HS-5 (cell line): Measurements from ENCODE around the gene ADGRG6.
"Not testable (repeated sequence)": the region's sequence is repeated elsewhere in the genome, so short reads cannot be mapped to it uniquely, and the experiment has no call there.

Experiments
- DNase-seq: peaks from one replicate; pipeline ENCODE4 v3.0.0-alpha.2; 2012; ENCODE audit warnings: low read depth

ADGRG6 gene

DNA sequence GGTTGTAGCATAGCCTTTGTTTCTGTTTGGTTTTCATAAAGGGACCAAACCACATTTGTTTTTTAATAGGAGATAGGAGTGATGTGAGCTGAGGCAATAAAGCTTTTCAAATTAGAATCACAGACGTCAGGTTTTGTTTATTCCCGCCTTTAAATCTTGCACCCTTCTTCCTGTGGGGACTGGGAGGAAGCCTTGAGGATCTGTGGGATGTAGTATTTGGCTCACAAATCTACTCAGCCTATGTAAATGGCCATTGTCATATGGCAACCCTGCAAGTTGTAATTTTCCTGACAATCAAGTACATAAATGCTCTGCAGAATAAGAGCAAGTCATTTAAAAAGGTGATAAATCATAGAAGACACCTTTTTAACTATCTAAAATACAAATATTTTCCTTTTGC, 110.4 kb downstream of the ADGRG6 start:
- DNase-seq: no peak

DNA sequence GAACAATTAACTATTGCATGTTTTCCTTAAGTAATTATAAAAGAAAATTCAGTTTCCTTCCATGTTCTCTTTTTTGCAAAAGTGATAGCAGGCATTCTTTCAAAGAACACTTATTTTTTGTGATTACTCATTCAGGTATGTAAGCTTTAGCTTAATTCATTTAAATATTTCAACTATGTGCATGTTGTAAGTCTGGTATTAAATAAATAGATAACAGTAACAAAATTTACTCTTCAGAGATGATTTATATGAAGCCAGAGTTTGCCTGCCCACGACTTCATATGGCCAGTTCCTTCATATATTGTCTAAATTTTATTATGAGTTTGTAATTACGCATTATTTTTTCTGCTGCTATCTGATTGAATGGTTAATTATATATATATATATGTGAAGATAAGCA, 110.9 kb downstream of the ADGRG6 start:
- no peak for DNase-seq

DNA sequence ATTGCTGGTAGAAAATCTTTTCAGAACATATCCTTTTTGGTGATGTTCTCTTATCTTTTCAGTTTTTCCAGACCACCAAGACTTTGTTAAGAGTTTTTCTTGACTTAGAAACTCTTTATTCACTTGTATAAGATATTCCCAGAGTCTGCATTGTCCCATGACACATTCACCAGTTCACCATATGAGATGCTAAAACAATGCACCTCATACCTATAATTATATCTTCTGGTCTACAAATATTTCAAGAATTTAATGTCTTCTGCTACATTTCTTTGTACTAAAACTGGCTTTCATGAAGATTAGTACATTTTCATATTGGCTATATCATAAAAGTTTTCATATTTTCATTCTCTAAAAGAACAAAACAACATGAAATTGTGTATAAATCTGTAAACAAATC, 111.3 kb downstream of the ADGRG6 start:
- DNase-seq: no peak

DNA sequence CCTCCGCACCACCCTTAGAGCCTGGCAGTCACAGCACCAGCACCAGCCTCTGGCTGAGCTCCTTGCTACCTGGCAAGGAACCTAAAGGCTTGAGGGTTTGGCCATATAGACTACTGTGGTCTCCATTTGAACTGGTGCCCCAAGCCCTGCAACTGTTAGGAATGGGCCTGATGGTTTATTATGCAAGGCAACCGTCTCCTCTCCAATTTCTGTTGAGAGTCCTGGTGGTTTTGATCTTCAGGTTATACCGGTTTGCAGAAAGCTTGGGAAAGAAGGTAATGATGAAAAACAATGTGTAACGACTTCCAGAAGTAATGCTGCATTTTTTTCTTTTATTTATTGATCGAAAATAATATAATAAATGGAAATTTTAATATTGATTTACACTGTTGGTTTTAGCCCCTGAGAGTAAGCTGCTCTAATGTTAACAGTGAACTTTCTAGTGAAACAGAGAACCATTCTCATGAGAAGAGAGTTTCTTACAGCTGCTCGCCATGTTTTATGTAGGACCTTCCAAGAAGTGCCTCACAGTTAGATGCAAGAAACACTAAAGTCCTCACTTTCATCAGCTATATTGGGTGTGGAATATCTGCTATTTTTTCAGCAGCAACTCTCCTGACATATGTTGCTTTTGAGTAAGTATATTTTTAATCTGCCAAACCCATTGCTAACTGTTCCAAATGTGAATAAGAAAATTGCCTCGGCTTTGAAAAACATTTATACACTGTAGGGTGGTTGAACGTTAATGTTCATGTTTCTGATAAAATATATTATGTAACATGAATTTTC, 112.8 kb downstream of the ADGRG6 start:
- DNase-seq: no peak

DNA sequence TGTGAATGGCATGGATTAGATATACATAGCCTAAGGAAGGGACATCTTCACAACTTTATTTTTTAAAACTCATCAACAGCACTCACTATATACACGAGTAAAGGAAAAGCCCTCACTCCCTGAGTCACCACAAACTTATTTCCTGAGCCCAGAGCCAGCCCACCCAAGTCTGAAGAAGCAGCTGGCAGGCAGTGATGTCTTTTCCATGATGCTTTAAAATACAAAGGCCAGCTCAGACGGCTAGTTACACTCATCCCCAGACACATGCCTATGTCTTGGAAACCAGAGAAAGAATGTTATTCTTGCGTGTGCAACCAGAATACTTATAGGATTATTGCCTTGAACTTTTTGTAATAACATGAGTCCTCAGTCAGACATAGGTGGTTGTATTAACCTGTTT, 114.4 kb downstream of the ADGRG6 start:
- peak; percentile 88 for DNase-seq

DNA sequence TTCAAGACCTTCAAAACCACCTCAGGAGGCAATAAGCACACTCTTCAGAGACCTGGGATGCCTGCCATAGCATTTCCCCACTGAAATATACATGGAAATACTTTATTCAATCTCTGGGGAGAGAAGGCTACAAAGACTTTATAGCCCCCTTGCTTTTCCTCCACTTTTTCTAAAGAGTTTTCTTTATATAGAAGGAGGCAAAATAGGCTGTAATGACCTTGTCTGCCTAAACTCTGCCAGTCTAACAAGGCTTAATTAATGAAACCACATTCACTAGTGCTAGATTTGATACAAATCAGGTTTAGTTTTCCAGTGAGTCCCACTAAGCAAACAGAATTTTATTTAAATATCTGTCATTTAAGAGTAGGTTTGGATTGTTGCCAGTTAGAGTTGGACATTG, 114.9 kb downstream of the ADGRG6 start:
- no peak for DNase-seq

DNA sequence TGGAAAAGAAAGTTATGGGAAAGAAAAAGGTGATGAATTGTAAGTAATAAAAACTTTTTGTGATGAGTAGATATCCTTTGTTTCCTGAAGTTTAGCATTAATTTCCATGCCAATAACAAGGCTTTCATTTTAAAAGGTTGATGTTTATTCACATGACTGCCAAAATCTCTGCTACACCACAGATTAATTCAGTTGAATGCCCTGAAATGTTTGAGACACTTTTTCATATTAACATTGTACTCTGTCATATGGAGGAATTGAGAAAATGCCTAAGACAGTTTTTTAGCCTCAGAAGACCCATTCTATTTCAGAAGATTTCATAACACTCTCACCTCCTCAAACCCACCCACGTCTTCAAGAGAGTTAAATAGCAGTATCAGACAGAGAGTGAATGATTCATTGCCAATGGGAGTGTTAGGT, 115.5 kb downstream of the ADGRG6 start:
- DNase-seq: no peak

DNA sequence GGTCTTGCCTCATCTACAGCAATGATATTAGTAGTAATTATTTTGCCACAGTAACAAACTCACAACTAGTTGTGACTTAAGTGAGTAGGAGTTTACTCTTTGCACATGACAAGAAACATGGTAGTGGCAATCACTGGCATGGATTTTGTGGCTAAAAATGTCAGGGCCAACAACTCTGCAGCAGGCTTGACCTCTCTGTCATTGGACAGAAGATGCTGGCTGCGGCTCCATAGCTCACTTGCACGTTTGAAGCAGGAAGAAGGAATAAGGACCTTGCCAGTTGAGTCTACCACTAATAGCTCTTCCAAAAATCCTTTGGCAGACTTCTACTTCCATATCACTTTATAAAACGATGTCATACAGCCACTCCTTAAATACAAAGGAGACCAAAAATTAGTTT, 117.3 kb downstream of the ADGRG6 start:
- no peak for DNase-seq

DNA sequence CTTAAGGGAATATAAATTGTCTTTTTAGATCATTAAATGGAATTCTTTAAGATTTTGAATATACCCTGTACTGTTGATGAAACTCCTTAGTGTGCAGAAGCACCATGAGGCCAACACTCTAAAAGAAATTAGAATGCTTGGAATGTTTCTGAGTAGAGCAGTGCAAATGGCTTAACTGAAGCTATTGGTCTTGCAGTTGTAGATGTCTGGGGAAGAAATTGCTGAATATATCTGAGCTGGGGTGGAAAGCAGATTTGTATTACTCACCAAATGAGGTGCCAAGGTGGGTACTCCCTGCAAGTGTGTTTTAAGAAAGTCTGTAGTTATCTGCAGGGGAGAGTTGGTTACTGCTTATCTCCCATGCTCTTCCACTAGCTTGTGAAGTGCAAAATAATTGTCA, 119.0 kb downstream of the ADGRG6 start:
- no peak for DNase-seq

DNA sequence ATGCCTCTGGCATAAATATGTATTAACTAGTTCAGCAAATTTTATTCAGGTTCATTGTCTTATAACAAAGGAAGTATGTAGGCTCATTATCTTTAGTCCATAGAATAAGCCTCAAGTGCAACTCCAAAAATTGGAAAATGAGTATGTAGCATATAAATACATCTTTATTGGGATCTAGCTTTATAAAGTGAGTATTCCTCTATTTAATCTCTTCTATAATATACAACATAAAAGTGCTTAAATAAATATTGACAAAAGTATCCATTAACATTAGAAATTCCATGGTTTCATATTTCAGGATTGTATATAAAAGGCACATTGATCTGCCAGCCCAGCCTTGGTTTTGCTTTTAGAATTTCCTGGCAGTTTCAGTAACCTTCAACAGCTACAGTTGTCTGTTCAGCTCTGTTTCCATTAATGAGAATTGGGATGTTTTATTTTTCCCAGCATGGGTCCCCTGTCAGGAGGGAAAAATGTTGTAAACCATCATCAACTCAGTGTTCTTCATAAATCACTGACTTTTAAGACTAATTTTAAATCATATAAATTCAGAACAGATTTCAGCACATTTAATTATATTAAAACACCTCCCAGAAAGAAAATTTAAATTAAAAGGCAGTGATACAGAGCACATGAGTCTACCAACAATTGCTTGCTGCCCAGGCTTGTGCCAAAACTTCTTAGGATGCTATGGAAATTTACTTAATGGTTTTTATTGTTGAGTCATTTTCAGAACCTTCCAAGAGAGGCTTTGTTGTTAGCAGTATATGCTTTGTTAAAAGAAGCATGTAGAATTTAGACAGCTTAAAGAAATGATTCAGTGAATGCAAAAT, 119.7 kb downstream of the ADGRG6 start:
- DNase-seq: no peak

DNA sequence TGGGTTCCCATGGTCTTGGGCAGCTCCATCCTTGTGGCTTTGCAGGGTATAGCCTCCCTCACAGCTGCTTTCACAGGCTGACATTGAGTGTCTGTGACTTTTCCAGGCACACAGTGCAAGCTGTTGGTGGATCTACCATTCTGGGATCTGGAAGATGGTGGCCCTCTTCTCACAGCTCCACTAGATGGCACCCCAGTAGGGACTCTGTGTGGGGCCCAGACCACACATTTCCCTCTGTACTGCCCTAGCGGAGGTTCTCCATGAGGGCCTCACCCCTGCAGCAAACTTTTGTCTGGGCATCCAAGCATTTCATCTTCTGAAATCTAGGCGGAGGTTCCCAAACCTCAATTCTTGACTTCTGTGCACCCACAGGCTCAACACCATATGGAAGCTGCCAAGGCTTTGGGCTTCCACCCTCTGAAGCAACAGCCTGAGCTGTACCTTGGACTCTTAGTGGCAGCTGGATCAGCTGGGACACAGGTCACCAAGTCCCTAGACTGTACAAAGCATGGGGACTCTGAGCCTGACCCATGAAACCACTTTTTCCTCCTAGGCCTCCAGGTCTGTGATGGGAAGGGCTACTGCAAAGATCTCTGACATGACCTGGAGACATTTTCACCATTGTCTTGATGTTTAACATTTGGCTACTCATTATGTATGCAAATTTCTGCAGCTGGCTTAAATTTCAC, 124.8 kb downstream of the ADGRG6 start:
- DNase-seq: not testable (repeated sequence)

DNA sequence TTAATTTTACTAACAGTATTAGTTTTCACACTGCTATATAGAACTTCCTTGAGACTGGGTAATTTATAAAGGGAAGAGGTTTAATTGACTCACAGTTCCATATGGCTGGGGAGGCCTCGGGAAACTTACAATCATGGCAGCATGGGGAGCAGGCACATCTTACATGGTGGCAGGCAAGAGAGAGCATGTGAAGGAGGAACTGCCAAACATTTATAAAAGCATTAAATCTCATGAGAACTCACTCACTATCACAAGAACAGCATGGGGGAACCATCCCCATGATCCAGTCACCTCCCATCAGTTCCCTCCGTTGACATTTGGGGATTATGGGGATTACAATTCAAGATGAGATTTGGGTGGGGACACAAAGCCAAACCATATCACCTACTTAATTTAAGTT, 126.7 kb downstream of the ADGRG6 start:
- DNase-seq: not testable (repeated sequence)

DNA sequence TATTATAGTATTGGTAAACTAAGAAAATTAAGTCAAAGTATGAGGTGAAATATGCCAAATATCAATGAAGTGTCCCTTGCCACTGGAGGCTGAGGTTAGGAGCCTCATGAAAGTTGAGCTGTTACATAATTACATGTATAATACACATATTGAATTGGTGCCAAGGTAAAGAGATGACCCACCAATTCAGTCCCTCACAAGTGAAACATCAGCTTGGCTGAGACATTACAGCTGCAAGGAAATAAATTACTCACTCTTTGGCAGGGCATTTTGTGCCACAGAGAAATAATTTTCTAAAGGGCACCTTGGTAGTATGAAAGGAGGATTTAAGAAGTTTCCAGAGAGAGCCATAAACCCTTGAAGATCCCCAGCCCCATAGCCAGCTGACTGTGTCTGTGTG, 127.4 kb downstream of the ADGRG6 start:
- no peak for DNase-seq

DNA sequence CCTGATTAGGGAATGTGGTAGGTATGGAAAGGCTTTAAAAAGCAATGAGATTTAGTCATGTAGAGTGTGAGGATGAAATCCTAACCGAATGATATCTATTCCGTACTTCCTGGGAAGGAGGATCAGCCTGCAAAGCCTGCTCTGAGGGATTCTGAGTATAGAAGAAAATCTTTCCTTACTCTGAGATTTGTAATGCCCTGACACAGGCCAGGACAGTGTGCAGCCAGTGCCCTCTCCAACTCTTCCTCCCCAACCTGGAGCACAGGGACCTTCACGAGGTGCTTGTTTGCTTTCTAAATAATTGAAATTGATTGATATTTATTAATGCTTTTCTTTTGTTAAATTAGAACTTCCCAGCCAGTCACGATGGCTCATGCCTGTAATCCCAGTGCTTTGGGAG, 131.6 kb downstream of the ADGRG6 start:
- no peak for DNase-seq

DNA sequence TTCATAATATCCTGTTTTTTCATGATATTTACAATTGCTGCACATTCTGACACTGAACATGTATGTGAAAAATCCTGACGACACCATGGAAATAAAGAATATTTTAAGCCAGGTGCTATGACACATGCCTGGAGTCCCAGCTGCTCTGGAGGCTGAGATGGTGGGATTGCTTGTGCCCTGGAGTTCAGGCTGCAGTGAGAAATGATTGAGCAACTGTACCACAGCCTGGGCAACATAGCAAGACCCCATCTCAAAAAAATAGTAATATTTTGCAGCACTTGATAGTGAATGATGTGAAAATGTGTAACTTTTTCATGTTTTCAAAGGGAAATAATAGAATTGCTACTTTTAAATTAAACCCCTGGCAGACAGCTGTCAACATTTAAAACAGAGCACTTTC, 137.1 kb downstream of the ADGRG6 start:
- DNase-seq: no peak

DNA sequence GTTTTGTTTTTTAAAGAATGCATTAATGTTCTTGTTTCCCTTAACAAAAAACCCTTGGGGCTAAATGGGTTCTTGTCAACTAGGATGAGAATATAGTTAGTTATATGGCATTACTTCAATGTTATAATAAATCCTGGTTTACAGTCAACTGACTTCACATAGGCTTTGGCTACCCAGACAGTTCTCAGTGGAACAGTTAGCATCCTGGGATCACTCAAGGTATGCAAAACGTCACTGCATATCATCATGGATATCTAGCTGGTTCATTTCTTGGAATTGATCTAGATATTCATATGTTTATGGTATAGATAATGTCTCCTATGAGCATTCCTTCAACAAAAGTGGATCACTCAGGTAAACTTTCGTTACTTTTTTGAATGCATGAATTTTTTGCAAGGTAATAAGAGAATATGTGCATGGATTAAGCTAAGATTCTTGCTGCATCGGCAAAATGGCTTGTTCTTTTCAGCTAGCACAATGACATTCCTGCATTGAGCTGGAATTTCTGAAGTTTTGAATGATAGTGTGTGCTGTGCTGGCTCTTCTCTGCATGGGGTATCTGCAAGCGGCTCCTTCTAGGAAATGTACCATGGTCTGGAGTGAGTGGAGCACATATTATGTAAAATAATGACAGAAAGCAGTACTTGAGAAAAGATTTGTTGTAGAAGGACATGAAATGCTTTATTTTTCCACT, 138.9 kb downstream of the ADGRG6 start:
- DNase-seq: no peak

DNA sequence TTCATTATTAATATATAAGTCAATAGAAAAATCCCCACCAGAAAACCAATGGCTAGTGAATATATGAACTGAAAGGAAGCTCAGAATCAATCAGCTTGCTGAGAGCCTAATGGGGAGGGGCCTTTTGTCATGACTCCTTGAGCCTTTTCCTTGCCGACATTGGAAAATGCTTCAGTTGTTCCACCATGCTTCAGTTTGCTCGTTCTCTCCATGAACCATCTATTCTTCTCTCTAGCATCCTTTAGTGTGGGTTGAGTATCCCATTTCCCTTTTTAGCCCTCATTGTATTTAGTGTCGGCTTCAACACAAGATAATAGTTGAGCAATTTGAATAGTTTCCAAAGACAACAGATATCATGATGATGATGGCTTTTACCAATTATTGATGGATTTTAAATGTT, 139.9 kb downstream of the ADGRG6 start:
- DNase-seq: no peak

DNA sequence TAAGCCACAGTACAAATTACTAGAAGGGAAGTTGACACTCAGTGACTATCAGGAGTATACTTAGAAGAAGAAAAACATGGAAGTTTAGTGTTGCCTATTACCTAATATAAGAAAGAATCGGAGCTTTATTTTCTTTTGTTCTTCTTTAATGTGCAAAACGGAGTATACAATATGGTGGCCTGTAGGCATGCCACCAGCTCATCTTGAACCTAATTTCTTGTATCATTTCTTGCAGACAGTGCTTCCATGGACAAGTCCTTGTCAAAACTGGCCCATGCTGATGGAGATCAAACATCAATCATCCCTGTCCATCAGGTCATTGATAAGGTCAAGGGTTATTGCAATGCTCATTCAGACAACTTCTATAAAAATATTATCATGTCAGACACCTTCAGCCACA, 141.3 kb downstream of the ADGRG6 start:
- no peak for DNase-seq

DNA sequence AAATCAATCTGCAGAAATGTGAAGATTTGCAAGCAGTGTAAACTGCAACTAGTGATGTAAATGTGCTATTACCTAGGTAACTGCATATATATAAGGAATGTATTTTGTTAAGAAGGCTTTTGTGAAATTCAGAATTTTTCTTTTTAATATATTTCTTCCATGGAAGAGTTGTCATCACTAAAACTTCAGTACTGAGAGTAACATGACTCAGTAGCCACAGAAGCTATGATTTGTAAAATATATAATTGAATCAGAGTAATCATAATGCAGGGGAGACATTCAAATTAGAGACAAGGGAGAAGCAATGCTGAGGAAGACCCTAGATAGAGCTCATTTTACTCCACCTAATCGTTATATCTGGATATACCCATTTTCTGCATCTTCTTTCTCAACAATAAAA, 141.7 kb downstream of the ADGRG6 start:
- no peak for DNase-seq

DNA sequence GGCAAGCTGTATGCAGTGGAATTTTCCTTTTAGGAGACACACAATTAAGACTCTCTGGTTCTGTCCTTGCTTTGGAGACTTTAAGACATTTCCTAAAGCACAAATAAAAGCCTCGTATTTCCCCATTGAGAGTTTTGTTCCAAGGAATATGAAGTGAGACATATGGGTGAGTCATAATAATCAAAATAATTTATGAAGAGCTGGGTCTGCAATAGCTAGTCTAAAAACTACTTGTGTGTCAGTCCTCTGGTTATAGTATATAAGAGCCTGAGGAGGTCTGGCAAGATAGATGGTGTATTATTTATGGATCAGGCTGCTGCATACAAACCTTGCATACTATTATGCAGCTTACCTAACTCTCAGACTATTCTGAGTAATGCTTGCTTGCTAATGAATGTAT, 142.6 kb downstream of the ADGRG6 start:
- peak; percentile 6 for DNase-seq

DNA sequence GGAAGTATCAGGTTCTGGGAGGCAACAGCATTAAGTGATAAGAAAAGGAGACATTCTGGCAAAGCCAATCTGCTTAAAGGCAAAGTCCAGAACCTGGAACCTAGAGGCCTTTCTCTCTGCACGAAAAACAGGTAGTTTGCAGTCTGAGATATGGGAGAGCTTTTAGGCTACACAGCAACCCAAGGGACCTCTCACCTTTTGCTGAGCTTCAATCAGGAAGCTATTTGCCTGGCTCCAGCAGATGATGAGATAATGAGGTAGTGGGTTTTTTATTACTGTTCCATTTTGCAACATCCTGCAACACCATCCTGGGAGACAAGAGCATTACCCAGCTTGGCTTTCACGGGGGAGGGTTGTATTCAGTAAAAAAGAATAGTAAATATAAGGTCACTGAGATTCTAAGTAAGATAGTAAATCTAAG, 143.1 kb downstream of the ADGRG6 start:
- DNase-seq: no peak

DNA sequence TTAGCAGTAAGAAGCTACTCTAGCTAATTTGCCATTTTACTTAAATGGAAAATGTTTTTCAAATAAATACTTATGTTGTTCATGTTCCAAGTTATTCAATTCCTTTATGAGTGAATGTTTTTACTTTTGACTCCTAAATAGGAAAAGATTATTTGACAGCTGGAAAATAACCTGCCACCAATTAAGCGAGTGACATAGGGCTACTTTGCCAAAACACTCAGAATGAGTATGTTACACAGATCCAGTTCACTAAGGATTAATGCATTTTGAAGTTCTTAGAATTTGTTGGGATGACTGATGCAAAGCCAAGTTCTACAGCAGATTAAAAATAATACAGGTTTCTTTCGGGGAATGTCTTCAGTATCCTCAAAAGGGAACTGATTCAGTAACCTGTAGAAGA, 144.4 kb downstream of the ADGRG6 start:
- no peak for DNase-seq
